ENCODE data around the gene PALLD.

DNA sequence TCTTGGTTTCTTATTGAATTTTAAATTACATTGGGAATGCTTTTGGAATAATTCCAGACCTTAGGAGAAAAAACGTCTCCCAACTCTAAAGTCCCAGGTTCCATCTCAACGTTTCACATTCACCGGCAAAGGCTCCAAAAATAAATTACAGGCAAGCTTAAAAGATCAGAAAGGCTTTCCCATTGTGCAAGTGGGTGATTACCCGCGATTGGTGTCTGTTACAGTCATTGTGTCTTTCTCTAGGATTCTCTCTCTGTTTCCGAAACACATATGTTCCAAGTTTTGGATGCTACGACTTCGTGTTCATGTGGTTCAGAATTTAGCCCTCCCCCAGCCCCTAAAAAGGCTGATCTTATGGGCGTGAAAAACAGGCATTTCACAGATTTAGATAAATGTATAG, 41.8 kb downstream of the PALLD start:
- TF ChIP-seq EZH2 (optimal IDR thresholded peaks at IDR 0.05; ENCODE audit: low read depth, low read length): no peak
- TF ChIP-seq, protein P1, sequence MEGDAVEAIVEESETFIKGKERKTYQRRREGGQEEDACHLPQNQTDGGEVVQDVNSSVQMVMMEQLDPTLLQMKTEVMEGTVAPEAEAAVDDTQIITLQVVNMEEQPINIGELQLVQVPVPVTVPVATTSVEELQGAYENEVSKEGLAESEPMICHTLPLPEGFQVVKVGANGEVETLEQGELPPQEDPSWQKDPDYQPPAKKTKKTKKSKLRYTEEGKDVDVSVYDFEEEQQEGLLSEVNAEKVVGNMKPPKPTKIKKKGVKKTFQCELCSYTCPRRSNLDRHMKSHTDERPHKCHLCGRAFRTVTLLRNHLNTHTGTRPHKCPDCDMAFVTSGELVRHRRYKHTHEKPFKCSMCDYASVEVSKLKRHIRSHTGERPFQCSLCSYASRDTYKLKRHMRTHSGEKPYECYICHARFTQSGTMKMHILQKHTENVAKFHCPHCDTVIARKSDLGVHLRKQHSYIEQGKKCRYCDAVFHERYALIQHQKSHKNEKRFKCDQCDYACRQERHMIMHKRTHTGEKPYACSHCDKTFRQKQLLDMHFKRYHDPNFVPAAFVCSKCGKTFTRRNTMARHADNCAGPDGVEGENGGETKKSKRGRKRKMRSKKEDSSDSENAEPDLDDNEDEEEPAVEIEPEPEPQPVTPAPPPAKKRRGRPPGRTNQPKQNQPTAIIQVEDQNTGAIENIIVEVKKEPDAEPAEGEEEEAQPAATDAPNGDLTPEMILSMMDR (IDR thresholded peaks at IDR 0.05; ENCODE audit: low read length): no peak
